Adrenal gland (tissue), 12 donors: ENCODE data around the gene SPPL2B. TPM values are rescaled to one million over a fixed set of nuclear protein-coding genes. Genes with fewer than 3 reads are reported as not detected.

Source experiments
- DNase-seq, 7 donors: peaks; one replicate each; pipeline ENCODE4 v3.0.0-alpha.2; 2019 to 2020
- H3K27ac ChIP-seq, 5 donors: fragments of 200-600 bp; sonication (generic) in 4 of 5; 1 replicate in 3 of 5; 2 replicates in 2 of 5; pipeline versions ENCODE4 v1.5.1 to v1.8.0; 2016 to 2020; ENCODE audit warnings: mild to moderate bottlenecking in 1 of 5
- H3K27me3 ChIP-seq: fragments of 200-600 bp; 2 replicates; pipeline ENCODE4 v1.8.0; 2021
- H3K36me3 ChIP-seq, 2 donors: fragments of 200-600 bp; replicated peaks in 1 of 2; 1 replicate in 1 of 2; 2 replicates in 1 of 2; pipeline versions ENCODE4 v1.5.1 to v1.8.0; 2018 to 2022
- H3K4me1 ChIP-seq, 2 donors: fragments of 200-600 bp; replicated peaks in 1 of 2; 1 replicate in 1 of 2; 2 replicates in 1 of 2; pipeline versions ENCODE4 v1.5.1 to v1.8.0; 2018 to 2021
- H3K4me3 ChIP-seq, 4 donors: fragments of 200-600 bp; sonication (generic) in 3 of 4; one replicate each; pipeline ENCODE4 v1.5.1; 2016 to 2018
- H3K9me3 ChIP-seq, 3 donors: fragments of 200-600 bp; sonication (generic) in 1 of 3; replicated peaks in 1 of 3; 1 replicate in 2 of 3; 2 replicates in 1 of 3; pipeline versions ENCODE4 v1.5.1 to v1.8.0; 2016 to 2021
- POLR2A ChIP-seq, 2 donors: fragments of 450-650 bp; IDR thresholded peaks; one replicate each; pipeline ENCODE4 v1.6.1; 2017; ENCODE audit warnings: antibody characterized with exemption in 2 of 2, mild to moderate bottlenecking in 2 of 2, moderate library complexity in 1 of 2
- WGBS, 4 donors: extraction: QIAGEN DNeasy Blood & Tissue Kit in 2 of 4; methylation state at CpG; one replicate each; pipeline versions ENCODE4 v1.1.5 to v1.1.7; 2013 to 2017; 5-methylcytosine and 5-hydroxymethylcytosine counted together
- intact Hi-C, 2 donors: fragments of 100-400 bp; cut with DNase I; formaldehyde crosslinking; loops; one replicate each; pipeline versions ENCODE4 v1.14.1 to v1.15.0; 2022 to 2023
- polyA plus RNA-seq, 3 donors: library from polyadenylated mRNA; stranded (reverse); fragments of 200-250 nt in 2 of 3; fragments of 350-450 nt in 1 of 3; fragmentation: Illumina TruSeq in 1 of 3; extraction: RNeasy Lipid Tissue Mini Kit (QIAGEN cat#74804) in 1 of 3; gene quantifications; one replicate each; pipeline ENCODE4 v1.2.3, GENCODE V29; 2013 to 2014
- total RNA-seq, 9 donors: library from RNA; depleted of rRNA in 4 of 9; stranded (reverse); fragments of >200 nt in 4 of 9; fragments of 120-200 nt in 1 of 9; fragmentation: NEBNext Ultra II Directional in 1 of 9; extraction: Animal tissue kit (Norgen Biotek cat#: 25700) in 1 of 9; gene quantifications; one replicate each; pipeline versions ENCODE4 v1.1.0 to v1.2.4, GENCODE V29; 2013 to 2023
- TF ChIP-seq, protein P1 (sequence below), 6 experiments: fragments of 450-650 bp in 4 of 6; fragments of 200-600 bp in 2 of 6; sonication (generic) in 1 of 6; IDR thresholded peaks; 1 replicate in 5 of 6; 2 replicates in 1 of 6; pipeline versions ENCODE4 v1.5.1 to v1.8.0; 2016 to 2021; ENCODE audit warnings: antibody characterized with exemption in 6 of 6, mild to moderate bottlenecking in 2 of 6, moderate library complexity in 1 of 6
- donor health status: healthy with polysubstance abuse.
- donor health status: Bipolar disorder and iron deficiency.
- donor health status: DM: yes; HTN: yes; CAD: no.
- donor health status: DM: no; HTN: no; CAD: no.
- donor health status: DM: no; HTN: no; CAD: no.
- donor health status: DM: yes; HTN: yes; CAD: no.

The SPPL2B gene
- total and polyA plus RNA-seq, 12 donors = 3.9 to 208 (median 31.6) TPM

DNA sequence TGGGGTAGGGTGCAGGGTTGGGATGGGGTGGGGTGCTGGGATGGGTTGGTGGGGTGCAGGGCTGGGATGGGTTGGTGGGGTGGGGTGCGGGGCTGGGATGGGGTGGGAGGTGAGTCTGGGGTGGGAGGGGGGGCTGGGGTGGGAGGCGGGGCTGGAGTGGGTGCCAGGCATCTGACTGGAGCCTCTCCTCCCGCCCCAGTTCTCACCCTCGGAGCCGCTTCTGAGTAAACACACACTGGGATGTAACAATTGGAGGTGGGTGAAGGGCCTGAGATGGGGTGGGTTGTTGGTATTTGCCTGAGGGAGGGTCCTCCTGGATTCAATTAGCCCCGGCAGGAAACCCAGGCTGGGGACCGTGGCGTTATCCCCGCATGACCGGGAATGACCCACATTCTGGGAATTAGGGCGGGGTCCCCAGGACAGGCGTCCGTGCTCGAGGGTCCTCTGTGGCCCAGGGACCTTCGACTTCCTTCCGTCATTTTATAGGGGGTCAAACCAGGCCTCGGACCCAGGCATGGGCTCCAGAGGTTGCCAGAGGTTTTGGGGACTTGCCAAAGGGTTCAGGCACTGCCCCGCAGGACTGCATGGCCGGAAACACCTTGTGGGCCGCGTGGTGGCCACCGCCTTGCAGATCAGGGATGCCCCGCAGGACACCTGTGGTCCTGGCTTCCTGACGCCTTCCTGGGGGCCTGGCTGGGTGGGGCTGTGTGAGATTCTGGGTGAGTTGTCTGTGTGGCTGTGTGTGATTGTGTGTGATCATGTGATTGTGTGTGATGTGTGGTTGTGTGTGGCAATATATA lies 33.0 kb downstream of the SPPL2B start:
- intact Hi-C loops = no loop called here
- H3K27me3 ChIP-seq = peaks cover 20% of the 10 kb centered on the region
- H3K27ac ChIP-seq = no peak overlapping the region
- 39 to 42% (median 40%) methylated on average over 12 to 24 of the region's 24 CpGs for WGBS, 4 donors
- TF ChIP-seq, protein P1, sequence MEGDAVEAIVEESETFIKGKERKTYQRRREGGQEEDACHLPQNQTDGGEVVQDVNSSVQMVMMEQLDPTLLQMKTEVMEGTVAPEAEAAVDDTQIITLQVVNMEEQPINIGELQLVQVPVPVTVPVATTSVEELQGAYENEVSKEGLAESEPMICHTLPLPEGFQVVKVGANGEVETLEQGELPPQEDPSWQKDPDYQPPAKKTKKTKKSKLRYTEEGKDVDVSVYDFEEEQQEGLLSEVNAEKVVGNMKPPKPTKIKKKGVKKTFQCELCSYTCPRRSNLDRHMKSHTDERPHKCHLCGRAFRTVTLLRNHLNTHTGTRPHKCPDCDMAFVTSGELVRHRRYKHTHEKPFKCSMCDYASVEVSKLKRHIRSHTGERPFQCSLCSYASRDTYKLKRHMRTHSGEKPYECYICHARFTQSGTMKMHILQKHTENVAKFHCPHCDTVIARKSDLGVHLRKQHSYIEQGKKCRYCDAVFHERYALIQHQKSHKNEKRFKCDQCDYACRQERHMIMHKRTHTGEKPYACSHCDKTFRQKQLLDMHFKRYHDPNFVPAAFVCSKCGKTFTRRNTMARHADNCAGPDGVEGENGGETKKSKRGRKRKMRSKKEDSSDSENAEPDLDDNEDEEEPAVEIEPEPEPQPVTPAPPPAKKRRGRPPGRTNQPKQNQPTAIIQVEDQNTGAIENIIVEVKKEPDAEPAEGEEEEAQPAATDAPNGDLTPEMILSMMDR (IDR thresholded peaks at IDR 0.05) = no peak
- no peak for TF ChIP-seq POLR2A (IDR thresholded peaks at IDR 0.05)
- no peak for DNase-seq
- H3K4me1 ChIP-seq = no peaks in the 10 kb centered on the region
- H3K4me3 ChIP-seq = no peak overlapping the region
- no peaks in the 10 kb centered on the region for H3K36me3 ChIP-seq
- H3K9me3 ChIP-seq = no peaks in the 10 kb centered on the region

DNA sequence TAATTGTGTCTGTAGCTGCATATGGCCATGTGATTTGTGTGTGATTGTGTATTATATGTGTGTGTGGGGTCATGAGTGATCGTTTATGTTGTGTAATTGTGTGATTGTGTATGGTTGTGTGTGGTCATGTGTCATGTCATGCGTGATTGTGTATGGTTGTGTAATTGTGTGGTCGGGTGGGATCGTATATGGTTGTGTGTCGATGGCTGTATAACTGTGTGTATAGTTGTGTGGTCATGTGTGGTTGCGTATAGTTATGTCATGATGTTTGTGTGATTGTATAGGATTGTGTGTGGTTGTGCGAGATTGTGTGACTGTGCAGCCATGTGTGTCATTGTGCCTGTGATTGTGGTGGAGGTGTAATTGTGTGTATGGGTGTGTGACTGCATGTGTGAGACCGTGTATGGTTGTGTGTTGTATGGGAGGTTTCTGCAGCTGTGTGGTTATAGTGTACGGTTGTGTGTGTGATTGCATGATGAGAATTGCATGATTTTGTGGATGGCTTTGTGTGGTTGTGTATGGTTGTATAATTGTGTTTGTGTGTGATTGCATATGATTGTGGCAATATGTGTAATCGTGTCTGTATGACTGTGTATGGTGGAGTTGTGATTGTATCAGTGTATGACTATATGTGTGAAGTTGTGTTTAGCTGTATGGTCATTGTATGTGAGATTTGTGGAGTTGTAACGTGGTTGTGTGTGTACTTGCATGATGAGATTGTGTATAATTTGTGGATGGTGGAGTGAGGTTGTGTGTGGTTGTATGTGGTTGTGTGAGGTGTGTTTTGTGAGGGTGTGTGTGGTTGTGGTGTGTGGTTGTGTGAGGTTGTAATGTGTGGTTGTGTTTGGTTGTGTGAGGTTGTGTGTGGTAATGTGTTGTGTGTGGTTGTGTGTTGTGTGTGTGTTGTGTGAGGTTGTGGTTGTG lies 33.8 kb downstream of the SPPL2B start:
- H3K27me3 ChIP-seq = peaks cover 20% of the 10 kb centered on the region
- WGBS, 4 donors = 83 to 87% (median 86%) methylated on average over 11 of the region's 11 CpGs
- no peaks in the 10 kb centered on the region for H3K4me1 ChIP-seq
- no peak for DNase-seq
- H3K9me3 ChIP-seq = no peaks in the 10 kb centered on the region
- H3K4me3 ChIP-seq = no peak overlapping the region
- intact Hi-C loops = no loop called here
- H3K27ac ChIP-seq = no peak overlapping the region
- TF ChIP-seq, protein P1 (IDR thresholded peaks at IDR 0.05) = no peak
- TF ChIP-seq POLR2A (IDR thresholded peaks at IDR 0.05) = no peak
- H3K36me3 ChIP-seq = no peaks in the 10 kb centered on the region

DNA sequence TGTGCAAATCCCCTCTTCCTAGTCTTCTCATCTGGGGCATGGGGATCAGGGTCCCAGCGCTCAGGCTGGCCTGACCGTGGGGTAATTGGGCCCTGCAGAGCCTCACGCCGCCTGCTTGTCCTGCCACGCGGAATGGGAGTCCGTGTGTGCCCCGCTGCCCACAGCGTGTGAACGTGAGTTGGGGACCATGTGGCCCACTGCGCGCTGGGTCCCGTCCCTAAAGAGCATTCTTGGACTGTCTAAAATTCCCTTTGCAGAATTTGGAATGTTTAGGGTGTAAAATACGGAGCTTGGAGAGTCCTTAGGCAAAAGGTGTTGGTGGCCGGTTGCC lies 34.5 kb downstream of the SPPL2B start:
- TF ChIP-seq, protein P1 (IDR thresholded peaks at IDR 0.05) = no peak
- TF ChIP-seq POLR2A (IDR thresholded peaks at IDR 0.05) = no peak
- intact Hi-C loops = no loop called here
- no peak for DNase-seq
- Histone ChIP-seq H3K36me3 (no peaks in the 10 kb centered on the region), H3K27me3 (peaks cover 20% of the 10 kb centered on the region), H3K9me3 (no peaks in the 10 kb centered on the region), H3K4me3 (no peak overlapping the region), H3K27ac (no peak overlapping the region), H3K4me1 (no peaks in the 10 kb centered on the region)
- 74 to 85% (median 83%) methylated on average over 13 to 15 of the region's 15 CpGs for WGBS, 4 donors

DNA sequence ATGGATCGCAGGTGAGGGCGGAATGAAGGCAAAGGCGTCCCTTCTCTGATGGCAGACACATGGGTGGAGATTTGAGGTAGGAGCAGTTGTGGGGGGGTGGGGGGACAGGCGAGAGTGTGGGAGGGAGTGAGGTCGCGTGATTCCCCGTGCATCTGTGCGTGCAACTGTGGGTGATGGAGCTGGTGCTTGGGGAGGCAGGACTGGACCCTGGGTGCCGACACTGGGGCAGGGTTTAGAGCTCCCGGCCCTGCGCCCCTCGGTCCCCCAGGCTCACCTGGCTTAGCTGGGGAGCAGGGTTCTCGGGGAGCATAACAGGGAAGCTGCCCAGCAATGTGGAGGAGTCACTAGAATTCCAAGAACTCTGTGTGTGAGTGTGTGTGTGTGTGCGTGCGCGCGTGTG lies 34.9 kb downstream of the SPPL2B start:
- WGBS, 4 donors = 64 to 76% (median 72%) methylated on average over 13 to 17 of the region's 17 CpGs
- Histone ChIP-seq H3K9me3 (no peaks in the 10 kb centered on the region), H3K4me3 (no peak overlapping the region), H3K27me3 (peaks cover 20% of the 10 kb centered on the region), H3K27ac (no peak overlapping the region), H3K36me3 (no peaks in the 10 kb centered on the region), H3K4me1 (no peaks in the 10 kb centered on the region)
- intact Hi-C loops = no loop called here
- no peak for DNase-seq
- TF ChIP-seq, protein P1 (IDR thresholded peaks at IDR 0.05) = no peak
- no peak for TF ChIP-seq POLR2A (IDR thresholded peaks at IDR 0.05)
